WERI-Rb-1 (cell line): ENCODE measurements around the gene INMT.

Experiments
- DNase-seq: peaks from one replicate; pipeline ENCODE4 v3.0.0-alpha.2; 2020
- H3K27ac ChIP-seq: fragments of 250-450 bp; sonication (Bioruptor Pico); 2 replicates; pipeline ENCODE4 v1.5.1; 2020; ENCODE audit warnings: mild to moderate bottlenecking, moderate library complexity
- H3K27me3 ChIP-seq: fragments of 250-450 bp; sonication (Bioruptor Pico); 2 replicates; pipeline ENCODE4 v1.5.1; 2021; ENCODE audit warnings: mild to moderate bottlenecking, low read depth, moderate library complexity; ENCODE audit not compliant: insufficient read depth, severe bottlenecking
- H3K36me3 ChIP-seq: fragments of 250-450 bp; sonication (Bioruptor Pico); 2 replicates; pipeline ENCODE4 v1.5.1; 2020; ENCODE audit warnings: mild to moderate bottlenecking, moderate library complexity
- H3K4me3 ChIP-seq: 2 replicates; pipeline ENCODE4 v1.5.1; 2011; ENCODE audit warnings: low read depth, mild to moderate bottlenecking, control low read depth, low read length
- H3K9me3 ChIP-seq: fragments of 250-450 bp; sonication (Bioruptor Pico); 2 replicates; pipeline ENCODE4 v1.5.1; 2021; ENCODE audit warnings: mild to moderate bottlenecking, moderate library complexity; ENCODE audit not compliant: severe bottlenecking
- TF ChIP-seq, protein P1 (sequence below): IDR thresholded peaks from 2 replicates; pipeline ENCODE4 v1.5.1; 2011; ENCODE audit warnings: low read depth, mild to moderate bottlenecking, control low read depth, inconsistent platforms, low read length

INMT gene

DNA sequence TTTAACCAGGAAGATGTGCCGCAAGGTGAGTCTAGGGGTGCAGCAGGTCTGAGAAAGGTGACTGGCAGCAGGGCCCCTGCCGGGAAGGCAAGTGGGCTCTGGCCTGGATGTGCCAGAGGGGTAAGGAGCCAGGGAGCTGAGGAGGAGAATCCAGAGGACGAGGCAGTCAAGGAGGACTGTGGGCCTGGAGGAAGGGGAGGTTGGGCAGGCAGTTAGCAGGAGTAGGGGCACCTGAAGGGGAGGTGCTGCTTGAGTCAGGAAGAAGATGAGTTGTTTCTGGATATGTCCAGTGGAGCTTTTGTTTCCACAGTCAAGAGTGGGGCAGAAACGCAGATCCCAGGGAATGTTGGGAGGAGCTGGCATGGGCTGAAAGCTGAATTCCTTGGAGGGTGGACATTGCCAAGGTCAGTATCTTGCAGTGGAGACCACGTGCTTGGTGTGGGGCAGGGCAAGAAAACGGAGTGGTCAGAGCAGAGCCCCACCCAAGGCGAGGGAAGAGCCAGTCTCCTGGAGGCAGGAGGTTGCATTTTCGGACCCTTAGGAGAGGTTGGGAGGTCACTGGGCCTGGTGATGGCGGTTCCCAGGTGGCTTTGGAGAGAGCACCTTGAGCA is 53.3 kb downstream of the INMT start:
- H3K9me3 ChIP-seq, result no peaks in the 10 kb centered on the region
- TF ChIP-seq, protein P1, sequence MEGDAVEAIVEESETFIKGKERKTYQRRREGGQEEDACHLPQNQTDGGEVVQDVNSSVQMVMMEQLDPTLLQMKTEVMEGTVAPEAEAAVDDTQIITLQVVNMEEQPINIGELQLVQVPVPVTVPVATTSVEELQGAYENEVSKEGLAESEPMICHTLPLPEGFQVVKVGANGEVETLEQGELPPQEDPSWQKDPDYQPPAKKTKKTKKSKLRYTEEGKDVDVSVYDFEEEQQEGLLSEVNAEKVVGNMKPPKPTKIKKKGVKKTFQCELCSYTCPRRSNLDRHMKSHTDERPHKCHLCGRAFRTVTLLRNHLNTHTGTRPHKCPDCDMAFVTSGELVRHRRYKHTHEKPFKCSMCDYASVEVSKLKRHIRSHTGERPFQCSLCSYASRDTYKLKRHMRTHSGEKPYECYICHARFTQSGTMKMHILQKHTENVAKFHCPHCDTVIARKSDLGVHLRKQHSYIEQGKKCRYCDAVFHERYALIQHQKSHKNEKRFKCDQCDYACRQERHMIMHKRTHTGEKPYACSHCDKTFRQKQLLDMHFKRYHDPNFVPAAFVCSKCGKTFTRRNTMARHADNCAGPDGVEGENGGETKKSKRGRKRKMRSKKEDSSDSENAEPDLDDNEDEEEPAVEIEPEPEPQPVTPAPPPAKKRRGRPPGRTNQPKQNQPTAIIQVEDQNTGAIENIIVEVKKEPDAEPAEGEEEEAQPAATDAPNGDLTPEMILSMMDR, result no peak
- DNase-seq, result no peak
- no peak overlapping the region for H3K4me3 ChIP-seq
- no peaks in the 10 kb centered on the region for H3K27me3 ChIP-seq
- no peak overlapping the region for H3K27ac ChIP-seq
- no peaks in the 10 kb centered on the region for H3K36me3 ChIP-seq

DNA sequence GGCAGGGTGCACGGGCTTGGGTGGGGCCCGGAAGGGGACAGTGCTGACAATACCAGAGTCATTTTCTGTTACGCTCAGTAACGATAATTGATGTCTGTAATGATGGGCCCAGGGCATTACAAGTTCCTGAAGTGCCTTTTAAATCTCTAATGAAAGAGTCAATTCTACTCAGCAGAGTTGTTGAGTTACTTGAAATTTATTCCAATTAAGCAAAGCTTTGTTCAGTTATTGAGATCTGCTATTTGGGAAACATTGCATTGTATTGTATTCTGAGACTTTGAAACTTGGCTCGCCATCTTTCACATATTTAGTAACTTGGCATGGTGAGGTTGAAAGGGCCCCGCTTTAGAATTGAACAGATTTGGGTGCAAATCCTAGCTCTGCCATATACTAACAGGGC is 54.0 kb downstream of the INMT start:
- Histone ChIP-seq H3K27me3 (no peaks in the 10 kb centered on the region), H3K9me3 (no peaks in the 10 kb centered on the region), H3K27ac (no peak overlapping the region), H3K4me3 (no peak overlapping the region), H3K36me3 (no peaks in the 10 kb centered on the region)
- TF ChIP-seq, protein P1, result no peak
- DNase-seq, result no peak
